Endometrial microvascular endothelial cells (primary cell): ENCODE data around the gene KCNQ1OT1. TPM values are rescaled to one million over a fixed set of nuclear protein-coding genes. Genes with fewer than 3 reads are reported as not detected.

Experiments
- in situ Hi-C: cut with HindIII; loops from 2 replicates; pipeline ENCODE4 v1.10.0; 2017; ENCODE audit warnings: low sequenced_read_pairs, low pct_unique_long_range_greater_than_20kb; ENCODE audit errors: inconsistent ontology term
- total RNA-seq: library from RNA; depleted of rRNA; stranded (reverse); fragments of >200 nt; gene quantifications from one replicate; pipeline ENCODE4 v1.2.3, GENCODE V29; 2015; ENCODE audit errors: inconsistent ontology term

Gene KCNQ1OT1
- total RNA-seq, 1 donor from 2014 or later: 0.09 TPM

- in situ Hi-C loops: no loop called here
These were observed 20.6 kb downstream of the KCNQ1OT1 start for GRCh38 chr11:2679011-2679676.

DNA sequence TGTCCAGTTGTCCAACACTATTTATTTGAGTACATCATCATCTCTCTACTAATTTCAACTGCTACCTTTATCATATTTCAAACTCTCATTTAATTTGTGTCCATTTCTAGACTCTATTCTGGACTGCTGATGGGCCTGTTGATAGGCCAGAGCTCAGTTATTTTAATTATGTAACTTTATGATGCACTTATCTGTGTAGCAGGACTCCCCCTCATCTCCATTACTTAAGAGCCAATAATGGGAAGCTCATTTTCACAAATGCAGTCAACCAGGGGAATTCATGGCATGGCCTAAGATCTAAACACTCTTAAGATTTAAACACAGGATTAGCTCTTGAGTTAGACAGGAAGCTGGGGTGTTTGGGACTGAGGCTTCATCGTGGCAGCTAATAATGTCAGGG, 21.4 kb downstream of the KCNQ1OT1 start:
- in situ Hi-C loops: no loop called here

- in situ Hi-C loops: no loop called here
These were observed 22.7 kb downstream of the KCNQ1OT1 start for GRCh38 chr11:2677127-2677526.

GRCh38 chr11:2675540-2675939, 24.3 kb downstream of the KCNQ1OT1 start:
- in situ Hi-C loops: no loop called here

DNA sequence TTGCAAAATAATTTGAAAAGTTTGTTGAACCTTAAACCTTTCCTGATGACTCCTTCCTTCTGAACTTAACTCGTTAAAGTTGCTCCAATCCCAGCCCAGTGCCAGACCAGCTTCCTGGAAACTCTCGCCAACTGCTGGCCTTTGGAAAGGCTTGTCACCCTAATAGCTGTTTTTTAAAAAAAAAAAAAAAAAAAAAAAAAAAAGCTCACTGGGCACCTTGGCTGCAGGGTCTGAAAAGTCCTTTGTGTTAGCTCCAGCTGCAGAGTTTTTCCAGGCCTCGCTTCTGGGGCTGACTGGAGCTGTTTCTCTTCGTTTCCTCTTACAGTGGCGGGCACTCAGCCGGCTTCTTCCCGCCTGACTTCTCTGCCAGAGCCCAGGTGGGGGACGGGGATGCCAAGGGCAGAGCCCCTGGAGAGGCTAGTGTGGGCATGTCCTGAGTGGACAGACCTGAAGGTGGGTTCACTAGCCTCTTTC, 25.1 kb downstream of the KCNQ1OT1 start:
- in situ Hi-C loops: no loop called here

- in situ Hi-C loops: no loop called here
These were observed 25.8 kb downstream of the KCNQ1OT1 start for GRCh38 chr11:2673871-2674471.

DNA sequence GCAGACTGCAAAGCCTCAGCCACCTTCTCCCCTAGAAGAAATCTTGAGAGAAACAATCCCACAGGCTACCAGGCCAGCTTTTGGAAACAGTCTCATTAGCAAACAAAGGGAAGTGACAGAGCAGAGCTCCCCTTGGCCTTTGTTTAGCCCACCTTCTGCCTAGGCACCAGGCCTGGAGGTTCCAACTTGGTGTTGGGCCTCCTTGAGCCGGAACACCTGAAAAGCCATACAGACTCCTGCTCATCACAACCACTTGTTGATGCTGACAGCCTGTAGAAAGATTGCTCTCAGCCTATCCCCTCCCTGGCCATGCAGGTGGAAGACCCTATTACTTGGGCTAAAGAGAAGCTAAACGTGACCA, 26.6 kb downstream of the KCNQ1OT1 start:
- in situ Hi-C loops: no loop called here

DNA sequence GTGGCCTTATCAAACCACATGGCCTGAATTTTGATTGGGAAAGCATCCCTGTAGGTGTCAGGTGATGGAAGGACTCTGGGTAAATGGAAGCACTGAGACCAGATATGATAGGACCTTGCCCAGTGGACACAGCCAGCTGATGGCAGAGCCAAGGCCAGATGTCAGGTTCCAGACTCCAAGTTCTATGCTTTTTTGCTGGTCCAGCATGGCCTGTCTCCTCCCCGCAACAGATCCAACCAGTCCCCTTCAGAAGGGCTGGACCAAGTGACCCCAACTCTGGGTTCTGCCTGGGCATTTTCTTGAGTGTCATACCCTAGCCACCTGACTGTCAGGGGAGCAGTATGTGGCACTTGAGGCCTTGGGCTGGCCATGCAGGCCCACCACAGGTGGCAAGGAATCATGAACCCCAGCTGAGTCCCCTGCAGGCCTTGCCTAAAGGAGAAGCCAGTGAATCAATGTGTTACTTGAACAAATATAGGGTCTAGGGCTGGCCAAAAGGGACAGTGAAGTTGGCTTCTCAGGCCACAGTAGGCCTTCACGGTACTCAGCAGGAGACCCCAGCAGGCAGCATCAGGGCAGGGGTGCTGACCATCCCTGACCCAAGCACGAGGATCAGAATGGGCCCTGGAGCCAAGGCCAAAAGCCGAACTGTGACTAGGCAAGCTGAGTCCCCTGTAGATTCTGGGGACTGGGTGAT, 27.1 kb downstream of the KCNQ1OT1 start:
- in situ Hi-C loops: no loop called here

DNA sequence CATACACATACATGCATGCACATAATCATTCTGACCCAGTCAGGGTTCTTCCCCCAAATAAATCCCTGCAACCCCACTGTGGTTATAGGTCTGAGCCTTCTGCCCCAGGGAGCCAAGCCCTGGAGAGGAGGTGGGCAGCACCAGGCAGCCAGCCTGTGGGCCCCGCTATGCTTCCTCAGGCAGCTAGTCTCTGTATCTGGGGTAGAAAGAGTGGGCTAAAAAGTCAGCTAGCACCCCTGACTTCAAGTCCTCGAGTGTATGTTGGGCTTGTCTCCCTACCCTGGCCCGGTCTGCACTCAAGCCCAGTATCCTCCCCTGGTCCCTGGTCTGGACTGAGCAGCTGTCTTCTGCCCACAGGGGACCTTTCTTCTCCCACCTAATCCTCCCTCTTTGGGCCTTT, 28.0 kb downstream of the KCNQ1OT1 start:
- in situ Hi-C loops: no loop called here

DNA sequence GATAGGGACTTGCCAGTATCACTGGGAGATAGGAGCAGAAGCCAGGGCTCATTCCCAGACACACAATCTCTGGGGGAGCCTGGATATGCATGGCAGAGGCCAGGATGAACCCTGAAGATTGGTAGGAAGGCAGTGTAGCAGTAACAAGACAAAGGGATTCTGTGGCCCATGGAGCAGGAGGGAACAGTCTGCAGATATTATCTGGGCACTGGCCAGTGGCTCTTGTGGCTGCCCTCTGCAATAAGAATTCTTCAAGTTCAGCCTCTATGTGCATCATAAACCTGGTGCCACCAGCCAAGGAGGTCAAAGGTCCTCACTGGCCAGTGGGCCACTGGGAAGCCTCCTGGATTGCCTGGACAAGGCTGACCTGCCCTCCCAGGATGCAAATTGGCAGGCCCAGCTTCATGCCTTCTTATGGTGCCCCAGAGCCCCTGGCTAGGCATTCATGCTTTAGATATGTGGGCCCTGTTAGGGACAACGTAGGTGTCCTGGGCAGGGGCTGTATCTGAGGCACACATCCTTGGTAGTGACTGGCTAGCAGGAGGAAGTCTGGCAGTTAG, 29.2 kb downstream of the KCNQ1OT1 start:
- in situ Hi-C loops: no loop called here

GRCh38 chr11:2669634-2670469, 29.9 kb downstream of the KCNQ1OT1 start:
- in situ Hi-C loops: no loop called here

GRCh38 chr11:2668876-2669275, 30.9 kb downstream of the KCNQ1OT1 start:
- in situ Hi-C loops: no loop called here

- in situ Hi-C loops: no loop called here
These were observed 31.9 kb downstream of the KCNQ1OT1 start for GRCh38 chr11:2667940-2668339.

- in situ Hi-C loops: no loop called here
These were observed 32.8 kb downstream of the KCNQ1OT1 start for GRCh38 chr11:2666828-2667570.

GRCh38 chr11:2666401-2666741, 33.4 kb downstream of the KCNQ1OT1 start:
- in situ Hi-C loops: no loop called here

DNA sequence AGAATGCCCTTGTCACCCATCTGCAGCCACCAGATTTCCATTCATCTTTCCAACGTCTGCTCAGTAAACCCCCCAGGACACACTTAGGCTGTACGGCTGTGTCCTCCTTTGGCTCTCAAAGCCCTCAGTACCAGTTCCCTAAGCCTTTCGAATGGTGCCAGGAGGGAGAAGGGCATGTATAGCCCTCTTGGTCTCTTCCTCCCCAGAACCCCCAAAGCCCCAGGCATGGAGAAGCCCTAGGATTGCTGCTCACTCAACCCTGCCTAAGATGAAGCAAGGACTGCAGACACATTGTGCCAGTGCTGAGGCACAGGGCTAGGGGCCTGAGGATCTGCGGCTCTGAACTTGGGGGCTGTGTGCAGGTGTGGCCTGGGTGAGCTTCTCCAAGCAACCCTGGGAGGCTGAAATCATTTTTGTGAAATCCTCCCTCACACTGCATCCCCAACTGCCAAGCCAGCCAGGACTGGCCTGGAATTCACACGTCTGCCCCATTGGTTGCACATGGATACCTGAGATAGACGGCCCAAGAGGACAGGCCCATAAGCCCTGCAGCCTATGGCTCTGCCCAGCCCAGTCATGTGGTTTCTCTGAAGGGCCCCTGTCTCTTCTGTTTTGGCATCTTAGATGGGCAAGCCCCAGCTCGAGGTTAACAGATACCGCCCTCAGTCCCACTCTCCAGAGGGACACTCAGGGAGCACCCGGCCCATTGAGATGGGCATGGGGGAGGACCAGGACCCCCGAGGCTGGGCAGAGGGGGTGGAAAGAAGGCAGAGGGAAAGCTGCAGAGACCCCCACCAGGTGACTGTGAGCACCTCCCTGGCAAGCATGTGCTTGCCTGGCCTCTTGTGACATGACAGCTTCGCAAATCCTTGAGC, 34.0 kb downstream of the KCNQ1OT1 start:
- in situ Hi-C loops: no loop called here

DNA sequence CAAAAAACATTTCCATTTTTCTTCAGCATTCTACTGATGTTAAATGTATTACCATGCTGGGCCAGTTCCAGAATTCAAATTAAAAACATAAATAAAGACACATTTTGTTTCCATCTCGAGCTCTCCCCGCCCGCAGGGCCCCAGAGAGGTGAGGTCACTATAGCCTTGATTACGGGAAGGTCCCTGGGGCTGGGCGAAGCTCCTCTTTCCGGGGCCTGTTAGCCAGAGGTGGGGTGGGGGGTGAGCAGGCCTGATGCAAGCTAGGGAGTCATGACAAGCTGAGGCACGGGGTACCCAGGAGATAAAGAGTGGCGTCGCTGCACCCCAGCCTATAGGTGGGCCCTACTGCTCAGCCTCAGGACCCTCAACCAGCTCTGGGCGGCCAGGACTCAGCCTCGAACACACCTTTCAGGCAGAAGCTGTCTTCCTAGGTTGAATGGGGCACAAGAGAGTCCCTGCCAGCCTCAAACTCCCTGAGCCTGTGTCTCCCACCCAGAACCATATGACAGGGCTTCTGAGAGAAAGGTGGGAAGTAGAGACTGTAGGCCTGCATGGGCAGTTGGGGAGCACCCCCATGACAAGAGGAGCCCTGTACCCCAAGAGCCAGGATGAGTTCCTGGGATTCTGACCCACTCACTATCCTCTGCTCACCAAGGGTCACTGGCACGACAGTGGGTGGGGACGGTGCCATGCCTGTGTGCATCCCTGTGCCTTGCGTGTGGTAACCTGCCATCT, 34.8 kb downstream of the KCNQ1OT1 start:
- in situ Hi-C loops: no loop called here
